Left ventricle myocardium inferior (tissue), 1 donor: ENCODE measurements around the gene C5orf52. TPM values are rescaled to one million over a fixed set of nuclear protein-coding genes. Genes with fewer than 3 reads are reported as not detected.
A peak's percentile ranks its signal among the peaks of the same experiment; 100 is the strongest.
"Not testable (repeated sequence)": the region's sequence is repeated elsewhere in the genome, so short reads cannot be mapped to it uniquely, and the experiment has no call there.

Experiments
- DNase-seq: peaks from one replicate; pipeline ENCODE4 v3.0.0-alpha.2; 2020
- H3K27ac ChIP-seq: fragments of 200-600 bp; replicated peaks from 2 replicates; pipeline ENCODE4 v1.8.0; 2021
- H3K27me3 ChIP-seq: fragments of 200-600 bp; 2 replicates; pipeline ENCODE4 v1.8.0; 2021; ENCODE audit warnings: low read depth
- H3K36me3 ChIP-seq: fragments of 200-600 bp; 2 replicates; pipeline ENCODE4 v1.8.0; 2021
- H3K4me1 ChIP-seq: fragments of 200-600 bp; 2 replicates; pipeline ENCODE4 v1.8.0; 2021
- H3K4me3 ChIP-seq: fragments of 200-600 bp; 2 replicates; pipeline ENCODE4 v1.8.0; 2021; ENCODE audit warnings: mild to moderate bottlenecking, moderate library complexity
- H3K9me3 ChIP-seq: fragments of 200-600 bp; replicated peaks from 2 replicates; pipeline ENCODE4 v1.8.0; 2021
- intact Hi-C: fragments of 100-400 bp; cut with micrococcal nuclease; formaldehyde crosslinking; loops from one replicate; pipeline ENCODE4 v1.11.0; 2022
- total RNA-seq: library from RNA; stranded (reverse); fragmentation: NEBNext Ultra II Directional; extraction: Animal tissue kit (Norgen Biotek cat#: 25700); gene quantifications from one replicate; pipeline ENCODE4 v1.2.1, GENCODE V29; 2021
- TF ChIP-seq, protein P1 (sequence below): fragments of 200-600 bp; IDR thresholded peaks from 2 replicates; pipeline ENCODE4 v1.8.0; 2021; ENCODE audit warnings: antibody characterized with exemption, mild to moderate bottlenecking, borderline replicate concordance
- donor health status: DM: no; HTN: yes; CAD: no; lungs with severe emphysema.

C5orf52 gene
- total RNA-seq, 1 donor from 2014 or later: not detected

GRCh38 chr5:157680239-157680638 lies 8.9 kb downstream of the C5orf52 start:
- intact Hi-C loops: no loop called here
- H3K27ac ChIP-seq: no peak overlapping the region

DNA sequence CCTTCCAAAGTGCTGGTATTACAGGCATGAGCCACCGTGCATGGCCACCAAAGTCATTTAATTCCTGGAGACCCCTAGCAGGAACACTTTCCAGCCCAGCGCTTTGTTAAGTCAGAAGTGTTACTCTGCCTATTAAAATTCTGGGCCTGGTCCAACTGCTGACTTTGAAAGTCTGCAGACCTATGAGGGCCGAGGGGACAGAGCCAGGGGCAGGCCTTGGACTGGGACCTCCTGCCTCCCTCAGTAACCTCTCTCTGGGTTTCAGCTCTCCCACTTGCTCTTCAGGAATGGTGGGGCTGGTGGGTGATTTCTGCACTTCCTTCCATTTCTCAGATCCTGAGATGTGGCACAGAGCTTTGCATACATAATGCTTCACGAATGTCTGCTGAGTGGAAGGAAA lies 9.7 kb downstream of the C5orf52 start:
- intact Hi-C loops: no loop called here
- H3K27me3 ChIP-seq: no peaks in the 10 kb centered on the region
- no peak overlapping the region for H3K27ac ChIP-seq
- no peak overlapping the region for H3K4me3 ChIP-seq
- TF ChIP-seq, protein P1, sequence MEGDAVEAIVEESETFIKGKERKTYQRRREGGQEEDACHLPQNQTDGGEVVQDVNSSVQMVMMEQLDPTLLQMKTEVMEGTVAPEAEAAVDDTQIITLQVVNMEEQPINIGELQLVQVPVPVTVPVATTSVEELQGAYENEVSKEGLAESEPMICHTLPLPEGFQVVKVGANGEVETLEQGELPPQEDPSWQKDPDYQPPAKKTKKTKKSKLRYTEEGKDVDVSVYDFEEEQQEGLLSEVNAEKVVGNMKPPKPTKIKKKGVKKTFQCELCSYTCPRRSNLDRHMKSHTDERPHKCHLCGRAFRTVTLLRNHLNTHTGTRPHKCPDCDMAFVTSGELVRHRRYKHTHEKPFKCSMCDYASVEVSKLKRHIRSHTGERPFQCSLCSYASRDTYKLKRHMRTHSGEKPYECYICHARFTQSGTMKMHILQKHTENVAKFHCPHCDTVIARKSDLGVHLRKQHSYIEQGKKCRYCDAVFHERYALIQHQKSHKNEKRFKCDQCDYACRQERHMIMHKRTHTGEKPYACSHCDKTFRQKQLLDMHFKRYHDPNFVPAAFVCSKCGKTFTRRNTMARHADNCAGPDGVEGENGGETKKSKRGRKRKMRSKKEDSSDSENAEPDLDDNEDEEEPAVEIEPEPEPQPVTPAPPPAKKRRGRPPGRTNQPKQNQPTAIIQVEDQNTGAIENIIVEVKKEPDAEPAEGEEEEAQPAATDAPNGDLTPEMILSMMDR: no peak
- no peak for DNase-seq
- no peaks in the 10 kb centered on the region for H3K36me3 ChIP-seq
- H3K9me3 ChIP-seq: no peaks in the 10 kb centered on the region
- H3K4me1 ChIP-seq: no peaks in the 10 kb centered on the region

More at GRCh38 chr5:157680239-157680638, 8.9 kb downstream of the C5orf52 start:
- no peak for DNase-seq
- Histone ChIP-seq H3K36me3 (no peaks in the 10 kb centered on the region), H3K9me3 (no peaks in the 10 kb centered on the region), H3K4me3 (no peak overlapping the region), H3K27me3 (no peaks in the 10 kb centered on the region), H3K4me1 (no peaks in the 10 kb centered on the region)
- TF ChIP-seq, protein P1: no peak

GRCh38 chr5:157682257-157682656 lies 10.9 kb downstream of the C5orf52 start:
- intact Hi-C loops: no loop called here
- no peak overlapping the region for H3K27ac ChIP-seq
- no peaks in the 10 kb centered on the region for H3K9me3 ChIP-seq
- no peaks in the 10 kb centered on the region for H3K27me3 ChIP-seq
- DNase-seq: no peak
- TF ChIP-seq, protein P1: no peak
- peaks cover 9% of the 10 kb centered on the region for H3K4me1 ChIP-seq
- H3K4me3 ChIP-seq: no peak overlapping the region
- H3K36me3 ChIP-seq: no peaks in the 10 kb centered on the region

DNA sequence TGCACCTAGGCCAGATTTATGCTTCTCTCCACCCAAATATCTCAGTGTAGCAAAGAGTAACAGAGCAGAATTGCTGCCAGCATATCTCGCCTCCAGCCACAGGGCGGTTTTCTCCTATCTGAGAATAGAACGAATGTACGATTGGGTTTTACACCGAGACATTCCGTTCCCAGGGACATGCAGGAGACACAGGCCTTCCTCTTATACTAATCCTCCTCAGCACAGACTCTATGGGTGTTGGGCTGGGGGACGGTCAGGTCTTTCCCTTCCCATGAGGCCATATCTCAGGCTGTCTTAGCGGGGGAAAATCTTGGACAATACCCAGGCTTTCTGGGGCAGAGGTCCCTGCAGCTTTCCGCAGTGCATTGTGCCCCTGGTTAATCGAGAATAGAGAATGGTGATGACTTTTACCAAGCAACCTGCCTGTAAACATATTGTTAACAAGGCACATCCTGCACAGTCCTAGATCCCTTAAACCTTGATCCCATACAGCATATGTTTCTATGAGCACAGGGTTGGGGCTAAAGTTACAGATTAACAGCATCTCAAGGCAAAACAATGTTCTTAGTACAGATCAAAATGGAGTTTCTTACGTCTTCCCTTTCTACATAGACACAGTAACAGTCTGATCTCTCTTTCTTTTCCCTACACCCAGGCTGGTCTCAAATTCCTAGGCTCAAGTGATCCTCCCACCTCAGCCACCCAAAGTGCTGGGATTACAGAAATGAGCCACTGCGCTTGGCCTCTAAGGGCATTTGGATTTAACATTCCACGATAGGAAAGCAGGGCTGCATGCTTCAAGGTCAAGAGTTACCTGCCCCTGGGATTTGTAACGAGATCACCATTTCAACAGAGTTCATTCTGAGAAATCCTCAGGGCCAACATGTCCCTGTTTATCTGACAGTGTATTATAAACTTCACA lies 15.2 kb downstream of the C5orf52 start:
- intact Hi-C loops, H3K9me3 ChIP-seq, H3K36me3 ChIP-seq, H3K4me1 ChIP-seq, H3K4me3 ChIP-seq: not testable (repeated sequence)
- peak; percentile 15 for DNase-seq
- Histone ChIP-seq H3K27ac (peak overlapping the region; percentile 69), H3K27me3 (peaks cover 10% of the 10 kb centered on the region)

GRCh38 chr5:157687198-157687554 lies 15.8 kb downstream of the C5orf52 start:
- no peak for DNase-seq
- peak overlapping the region; percentile 69 for H3K27ac ChIP-seq
- H3K4me1 ChIP-seq: peaks cover 10% of the 10 kb centered on the region
- H3K9me3 ChIP-seq: no peaks in the 10 kb centered on the region
- H3K4me3 ChIP-seq: no peak overlapping the region
- peaks cover 10% of the 10 kb centered on the region for H3K27me3 ChIP-seq
- no peaks in the 10 kb centered on the region for H3K36me3 ChIP-seq
- intact Hi-C loops: no loop called here
- TF ChIP-seq, protein P1: no peak
